GM03348 (cell line): ENCODE measurements around the gene ZNF445.
"Not testable (repeated sequence)": the region's sequence is repeated elsewhere in the genome, so short reads cannot be mapped to it uniquely, and the experiment has no call there.

Experiments used
- DNase-seq: peaks from one replicate; pipeline ENCODE4 v3.0.0; 2012; ENCODE audit warnings: low spot score

The ZNF445 gene

DNA sequence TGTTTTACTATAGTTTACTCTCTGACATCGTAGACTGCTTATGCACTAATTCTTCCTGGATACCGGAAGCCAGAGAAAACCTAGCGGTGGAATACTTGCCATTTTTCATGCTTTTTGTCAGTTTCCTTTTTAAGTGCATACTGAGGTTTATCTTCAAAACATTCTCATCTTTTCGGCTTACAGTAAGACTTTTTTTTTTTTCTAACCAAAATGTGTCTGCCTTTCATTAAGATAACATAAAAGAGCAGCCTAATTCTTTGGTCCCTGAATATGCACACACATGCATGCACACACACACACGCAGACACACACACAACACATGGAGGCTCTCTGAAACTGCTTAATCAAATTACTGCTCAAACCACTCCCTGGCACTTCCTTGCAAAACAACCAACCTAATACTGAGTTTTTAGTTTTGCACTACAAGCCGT is 1.3 kb downstream of the ZNF445 start:
- peak; percentile 36 for DNase-seq

DNA sequence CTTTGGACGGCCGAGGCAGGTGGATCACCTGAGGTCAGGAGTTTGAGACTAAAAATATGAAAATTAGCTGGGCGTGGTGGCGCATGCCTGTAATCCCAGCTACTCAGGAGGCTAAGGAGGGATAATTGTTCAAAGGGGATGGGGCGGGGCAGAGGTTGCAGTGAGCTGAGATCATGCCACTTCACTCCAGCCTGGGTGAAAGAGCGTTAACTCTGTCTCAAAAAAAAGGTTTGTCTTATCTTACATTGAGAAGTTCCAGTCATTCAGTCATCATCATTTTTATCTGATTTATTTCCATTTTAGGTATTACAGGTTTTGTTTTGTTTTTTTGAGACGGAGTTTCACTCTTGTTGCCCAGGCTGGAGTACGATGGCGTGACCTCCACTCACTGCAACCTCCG is 2.6 kb downstream of the ZNF445 start:
- not testable (repeated sequence) for DNase-seq

DNA sequence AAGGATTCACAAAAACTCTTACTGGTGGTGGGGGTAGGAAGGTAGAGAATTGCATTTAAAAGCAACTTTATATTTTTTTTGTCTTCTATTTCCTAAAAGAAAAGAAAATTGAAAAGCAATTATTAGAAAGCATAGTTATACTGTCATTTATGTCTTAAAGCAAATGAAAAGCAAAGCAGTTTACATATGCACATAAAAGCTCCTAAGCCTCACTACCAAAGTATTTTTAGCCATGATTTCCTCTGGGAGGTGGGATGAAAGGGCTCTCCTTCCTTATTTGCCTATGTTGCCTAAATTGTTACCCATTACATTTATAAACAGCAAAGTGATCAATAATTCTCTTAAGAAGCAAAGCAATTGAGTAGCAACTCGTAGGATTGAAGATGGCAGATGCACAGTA is 7.0 kb downstream of the ZNF445 start:
- DNase-seq: no peak

DNA sequence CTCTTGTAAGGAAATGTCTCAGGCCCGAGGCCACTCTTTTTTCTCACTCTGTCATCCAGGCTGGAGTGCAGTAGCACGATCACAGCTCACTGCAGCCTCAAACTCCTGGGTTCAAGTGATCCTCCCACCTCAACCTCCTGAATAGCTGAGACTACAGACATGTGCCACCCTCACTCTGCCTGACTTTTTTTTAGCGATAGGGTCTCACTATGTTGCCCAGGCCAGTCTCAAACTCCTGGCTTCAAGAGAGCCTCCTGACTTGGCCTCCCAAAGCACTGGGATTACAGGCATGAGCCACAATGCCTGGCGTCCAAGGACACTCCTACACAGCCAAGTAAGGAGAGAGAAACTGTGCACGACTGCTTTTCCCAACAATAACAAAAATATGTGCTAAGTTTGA is 7.6 kb downstream of the ZNF445 start:
- DNase-seq: no peak

DNA sequence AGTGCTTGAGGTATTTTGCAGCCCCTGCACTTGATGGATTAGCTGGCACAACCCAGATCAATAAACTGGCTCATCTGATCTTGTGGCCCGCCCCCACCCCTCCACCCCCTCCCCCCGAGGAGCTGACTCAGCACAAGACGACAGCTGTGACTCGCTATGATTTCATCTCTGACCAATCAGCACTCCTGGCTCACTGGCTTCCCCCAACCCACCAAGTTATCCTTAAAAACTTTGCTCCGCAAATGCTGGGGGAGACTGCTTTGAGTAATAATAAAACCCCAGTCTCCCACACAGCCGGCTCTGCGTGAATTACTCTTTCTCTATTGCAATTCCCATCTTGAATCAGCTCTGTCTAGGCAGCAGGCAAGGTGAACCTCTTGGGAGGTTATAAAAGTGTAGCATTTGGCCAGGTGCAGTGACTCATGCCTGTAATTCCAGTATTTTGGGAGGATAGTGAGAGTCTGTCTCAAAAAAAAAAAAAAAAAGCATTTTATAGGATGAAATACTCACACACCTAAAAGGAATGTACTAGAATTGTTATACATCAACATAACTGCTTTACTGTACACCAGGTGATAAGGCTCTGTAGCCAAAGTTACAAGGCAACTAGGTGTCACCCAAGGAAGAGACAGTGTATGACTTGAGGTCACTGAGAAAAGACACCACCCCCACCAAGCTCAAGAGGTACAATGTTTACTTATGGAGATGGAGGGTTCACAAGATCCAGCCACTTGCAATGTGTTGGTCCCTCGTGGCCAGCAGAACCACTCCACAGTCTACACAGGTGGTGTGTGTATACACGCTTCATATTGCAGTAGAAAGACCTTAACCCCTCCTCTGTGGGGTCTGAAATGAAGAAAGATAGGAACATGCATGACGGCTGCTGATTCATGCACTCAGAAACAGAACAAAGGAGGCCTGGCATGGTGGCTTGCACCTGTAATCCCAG is 8.6 kb downstream of the ZNF445 start:
- DNase-seq: no peak

DNA sequence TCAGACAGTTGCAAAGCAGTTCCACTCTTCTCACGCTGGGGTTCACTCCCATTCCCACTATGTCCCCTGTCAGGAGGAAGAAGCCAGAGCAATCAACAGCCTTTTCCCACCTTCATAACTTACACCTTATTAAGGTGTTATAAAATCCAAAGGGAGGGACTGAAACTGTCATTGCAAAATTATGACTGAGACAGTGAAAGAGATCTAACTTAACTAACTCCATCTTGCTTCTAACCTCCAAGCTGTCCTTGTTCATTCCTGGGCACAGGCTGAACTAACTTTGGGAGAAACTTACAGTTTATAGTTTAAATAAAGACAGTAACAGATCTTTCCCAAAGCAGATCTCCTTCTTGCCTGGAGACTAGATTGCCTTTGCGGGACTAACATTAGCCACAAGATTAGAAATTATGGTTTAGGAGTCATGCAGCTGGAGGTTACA is 9.4 kb downstream of the ZNF445 start:
- DNase-seq: not testable (repeated sequence)

DNA sequence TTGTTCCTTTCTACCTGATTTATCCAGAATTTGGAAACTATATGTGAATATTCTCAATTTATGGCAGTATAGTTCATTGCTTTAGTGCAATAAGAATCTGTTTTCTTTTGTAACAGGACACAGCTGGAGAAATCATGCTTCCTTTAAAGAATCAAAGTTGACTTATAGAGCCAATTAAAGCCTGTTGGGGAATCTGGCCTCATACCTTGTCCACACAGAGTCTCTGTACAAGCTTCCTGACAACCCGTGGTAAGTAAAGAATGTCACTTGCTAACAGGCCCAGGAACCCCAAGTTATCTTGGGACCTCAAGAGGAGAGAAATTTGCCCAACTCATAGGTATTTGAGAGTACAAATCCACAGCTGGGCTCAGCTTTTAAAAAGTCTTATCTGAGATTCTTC is 10.2 kb downstream of the ZNF445 start:
- no peak for DNase-seq

DNA sequence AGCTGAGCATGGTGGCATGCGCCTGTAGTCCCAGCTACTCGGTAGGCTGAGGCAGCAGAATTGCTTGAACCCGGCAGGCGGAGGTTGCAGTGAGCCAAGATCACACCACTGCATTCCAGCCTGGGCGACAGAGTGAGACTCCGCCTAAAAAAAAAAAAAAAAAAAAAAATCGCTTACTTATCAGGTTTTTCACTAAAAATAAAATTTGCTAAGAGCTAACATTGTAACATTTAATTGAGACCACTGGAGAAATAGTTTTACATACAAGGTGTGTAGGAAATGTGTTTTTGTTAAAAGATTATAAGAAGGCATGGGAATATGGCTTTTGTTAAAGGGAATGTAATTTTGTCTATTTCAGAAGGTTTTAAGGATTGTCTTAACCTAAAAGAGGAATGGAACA is 12.6 kb downstream of the ZNF445 start:
- not testable (repeated sequence) for DNase-seq

DNA sequence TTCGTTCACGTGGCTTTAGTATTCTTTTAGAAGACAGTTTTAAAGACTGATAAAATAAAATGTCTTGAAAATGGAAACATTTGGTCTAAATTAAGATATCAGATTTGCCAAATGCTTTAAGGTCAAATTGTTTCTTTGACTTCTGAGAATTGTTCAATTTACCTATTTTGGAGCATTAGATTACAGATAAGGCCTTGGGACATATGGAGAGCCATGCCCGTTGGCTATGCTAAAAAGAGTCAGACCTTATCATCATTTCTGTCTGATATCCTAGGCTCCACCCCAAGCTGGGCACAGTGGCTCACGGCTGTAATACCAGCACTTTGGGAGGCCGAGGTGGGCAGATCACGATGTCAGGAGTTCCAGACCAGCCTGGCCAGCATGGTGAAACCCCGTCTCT is 13.0 kb downstream of the ZNF445 start:
- no peak for DNase-seq

DNA sequence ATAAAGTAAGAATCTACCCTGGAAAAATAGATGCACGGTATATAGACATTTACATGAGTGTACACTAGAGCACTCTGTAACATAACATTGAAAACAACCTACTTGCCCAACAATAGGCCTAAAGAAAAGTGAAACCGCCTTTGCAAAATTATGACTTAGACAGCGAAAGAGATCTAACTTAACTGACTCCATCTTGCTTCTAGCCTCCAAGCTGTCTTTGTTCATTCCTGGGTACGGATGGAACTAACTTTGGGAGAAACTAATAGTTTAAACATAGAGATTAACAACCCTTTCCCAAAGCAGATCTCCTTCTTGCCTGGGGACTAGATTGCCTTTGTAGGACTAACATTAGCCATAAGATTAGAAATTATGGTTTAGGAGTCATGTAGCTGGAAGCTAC is 17.4 kb downstream of the ZNF445 start:
- DNase-seq: not testable (repeated sequence)

DNA sequence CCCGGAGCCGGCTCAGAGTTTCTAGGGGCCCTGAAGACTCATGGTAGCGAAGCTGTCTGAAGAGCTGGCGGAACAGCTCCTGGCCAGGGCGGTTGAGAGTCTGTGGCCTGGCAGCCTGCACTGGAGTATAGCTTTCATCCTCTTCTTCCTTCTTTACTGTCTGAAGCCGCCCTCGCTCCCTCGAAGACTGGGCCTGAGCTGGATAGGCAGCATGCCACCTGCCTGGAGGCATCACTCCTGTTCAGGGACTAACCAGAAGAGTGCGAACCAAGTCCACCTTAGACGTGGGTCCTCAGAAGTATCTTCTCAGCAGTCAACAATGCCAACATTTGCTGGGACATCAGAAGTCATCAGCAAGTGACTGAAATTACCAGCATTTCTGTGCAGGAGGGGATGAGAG is 22.2 kb downstream of the ZNF445 start:
- no peak for DNase-seq

DNA sequence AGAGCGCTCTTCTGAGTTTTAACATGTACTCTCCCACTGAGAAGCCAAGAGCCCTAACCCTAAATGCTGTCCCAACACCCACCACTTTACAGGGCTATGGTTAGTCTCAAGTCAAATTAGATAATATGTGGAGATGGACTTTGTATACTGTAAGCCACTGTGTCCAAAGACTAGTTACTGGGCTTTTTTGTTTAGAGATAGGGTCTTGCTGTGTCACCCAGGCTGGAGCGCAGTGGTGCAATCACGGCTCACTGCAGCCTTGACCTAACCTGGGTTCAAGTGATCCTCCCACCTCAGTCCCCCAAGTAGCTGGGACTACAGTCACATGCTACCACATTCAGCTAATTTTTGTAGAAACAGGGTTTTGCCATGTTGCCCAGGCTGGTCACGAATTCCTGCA is 23.2 kb downstream of the ZNF445 start:
- DNase-seq: no peak

DNA sequence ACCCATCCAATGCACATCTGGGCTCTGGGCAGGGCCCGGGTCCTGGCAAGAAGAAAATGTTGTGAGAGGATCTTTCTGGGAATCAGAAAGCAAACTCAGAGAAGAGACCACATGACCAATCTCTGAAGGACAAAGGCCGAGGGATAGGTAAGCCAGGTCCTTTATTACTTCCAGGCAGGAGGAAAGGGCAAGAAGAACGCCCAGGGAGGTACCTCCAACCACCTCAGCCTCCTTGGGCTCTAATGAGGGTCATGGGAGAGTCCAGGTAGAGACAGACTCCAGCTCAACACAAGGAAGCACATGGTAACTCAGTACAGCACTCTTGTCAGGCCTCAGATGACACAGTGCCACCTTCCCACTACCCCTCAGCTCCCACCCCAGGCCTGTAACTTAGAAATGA is 26.0 kb downstream of the ZNF445 start:
- no peak for DNase-seq

DNA sequence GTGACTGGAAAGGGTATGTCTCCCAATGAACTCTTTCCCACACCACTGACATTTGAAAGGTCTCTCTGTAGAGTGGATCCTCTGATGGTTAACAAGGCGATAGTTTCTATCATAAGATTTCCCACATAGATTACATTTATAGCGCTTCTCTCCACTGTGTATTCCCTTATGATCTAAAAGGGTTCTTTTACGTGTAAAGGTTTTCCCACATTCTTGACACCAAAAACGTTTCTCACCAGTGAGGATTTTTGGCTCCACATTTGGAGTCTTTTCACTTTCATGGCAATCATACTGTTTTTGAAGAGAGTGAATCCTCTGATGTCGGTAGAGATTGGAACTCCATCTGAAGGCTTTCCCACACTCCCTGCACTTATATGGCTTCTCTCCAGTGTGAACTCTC is 30.5 kb downstream of the ZNF445 start:
- DNase-seq: no peak

DNA sequence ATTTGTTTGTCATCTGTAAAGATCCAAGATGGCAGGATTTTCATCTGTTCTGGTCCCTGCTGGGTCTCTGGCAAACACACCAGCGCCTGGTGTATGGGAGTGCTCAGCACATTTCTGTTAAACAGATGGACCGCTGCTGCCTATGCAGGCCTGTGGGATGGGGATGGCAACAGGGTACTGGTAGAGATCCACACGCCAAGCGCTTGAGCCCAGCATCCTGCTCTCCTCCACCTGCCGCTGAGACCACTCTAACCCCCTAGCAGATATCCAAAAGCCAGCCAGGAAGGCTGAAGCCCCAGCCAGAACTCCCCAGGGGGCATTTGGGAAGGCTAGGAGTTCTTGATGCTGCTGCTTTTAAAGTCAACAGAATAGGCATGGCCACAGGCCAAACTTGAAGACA is 31.7 kb downstream of the ZNF445 start:
- DNase-seq: no peak

DNA sequence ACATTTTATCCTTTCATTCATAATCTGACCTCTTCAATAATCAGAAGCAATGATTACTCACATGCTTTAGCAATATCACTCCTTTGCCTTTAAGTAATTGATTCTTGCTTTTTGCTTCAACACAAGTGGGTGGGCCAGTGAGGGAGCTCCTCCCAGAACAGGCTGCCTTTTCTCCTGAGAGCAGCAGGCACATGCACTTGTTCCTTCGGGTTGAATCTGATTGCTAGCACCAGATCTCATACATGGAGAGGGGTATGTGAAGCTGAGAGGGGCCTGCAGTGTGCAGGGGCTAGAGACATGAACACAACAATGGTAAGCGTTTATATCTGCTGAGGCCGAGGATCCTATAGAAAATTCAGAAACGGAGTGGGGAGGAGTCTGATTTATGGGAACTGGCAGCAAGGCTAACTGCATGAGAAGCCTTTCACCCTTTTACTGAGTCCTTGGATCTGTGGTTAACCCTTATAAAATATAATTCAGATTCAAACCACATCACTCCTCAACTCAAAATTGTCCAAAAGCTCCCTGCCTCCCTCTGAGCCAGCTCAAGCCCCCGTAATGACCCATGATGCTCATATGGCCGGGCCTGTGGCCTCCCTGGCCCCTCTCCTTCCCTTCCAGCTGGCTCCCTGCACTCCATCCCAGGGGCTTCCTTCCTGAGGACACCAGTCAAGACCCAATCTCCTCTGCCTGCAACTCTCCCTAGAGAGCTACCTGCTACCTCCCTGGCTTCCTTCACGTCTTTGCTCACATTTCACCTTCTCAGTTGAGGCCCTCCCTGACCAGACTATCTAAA is 32.4 kb downstream of the ZNF445 start:
- DNase-seq: no peak

DNA sequence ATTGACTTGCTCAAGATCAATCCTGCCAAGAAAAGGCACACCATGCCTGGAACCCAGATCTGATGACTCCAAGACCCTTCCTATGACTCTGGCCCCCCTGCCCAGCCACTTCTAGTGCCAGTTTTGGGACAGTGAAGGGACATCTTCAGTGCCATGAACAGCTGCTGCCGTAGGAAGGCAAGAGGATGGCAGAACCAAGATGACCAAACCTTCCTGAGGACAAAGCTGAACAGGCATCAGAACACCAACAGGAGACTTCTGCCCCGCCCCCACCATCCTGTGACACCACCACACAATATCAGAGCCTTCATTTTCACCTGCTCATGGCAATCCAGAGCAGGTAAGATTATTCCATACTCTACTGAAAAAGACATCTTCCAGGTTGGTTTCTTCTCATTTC is 33.0 kb downstream of the ZNF445 start:
- no peak for DNase-seq

DNA sequence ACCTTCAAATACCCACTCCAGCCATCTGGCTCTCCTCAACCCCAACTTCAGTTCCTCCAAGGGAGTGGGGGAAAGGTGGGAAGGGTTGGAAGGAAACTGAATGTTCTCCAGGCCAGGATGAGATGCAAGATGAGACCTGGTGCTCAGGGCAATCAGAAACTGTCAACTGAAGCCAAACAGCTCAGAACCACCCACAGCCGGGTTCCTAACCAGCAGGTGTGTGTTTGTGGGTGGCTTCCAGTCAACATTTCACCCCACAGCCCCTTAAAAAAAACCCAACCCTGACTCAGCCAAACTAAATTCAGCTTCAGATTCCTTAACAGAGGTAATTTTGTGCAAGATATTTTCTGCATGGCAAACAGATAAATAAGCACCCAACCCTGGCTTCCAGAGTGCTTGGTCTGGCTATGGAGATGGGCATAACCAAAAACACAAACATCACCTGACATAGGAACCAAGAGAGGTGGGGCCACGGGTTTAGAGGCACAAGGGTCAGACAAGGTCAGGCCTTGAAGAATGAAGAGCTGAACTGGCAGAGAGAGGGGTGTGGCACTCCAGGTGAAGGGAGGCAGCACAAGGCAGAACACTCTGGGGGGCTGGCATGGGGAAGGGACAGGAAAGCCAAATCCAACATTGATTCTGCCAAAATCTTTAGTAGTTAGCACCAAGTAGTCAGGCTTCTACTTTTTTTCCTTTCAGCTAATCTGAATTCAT is 34.7 kb downstream of the ZNF445 start:
- no peak for DNase-seq

DNA sequence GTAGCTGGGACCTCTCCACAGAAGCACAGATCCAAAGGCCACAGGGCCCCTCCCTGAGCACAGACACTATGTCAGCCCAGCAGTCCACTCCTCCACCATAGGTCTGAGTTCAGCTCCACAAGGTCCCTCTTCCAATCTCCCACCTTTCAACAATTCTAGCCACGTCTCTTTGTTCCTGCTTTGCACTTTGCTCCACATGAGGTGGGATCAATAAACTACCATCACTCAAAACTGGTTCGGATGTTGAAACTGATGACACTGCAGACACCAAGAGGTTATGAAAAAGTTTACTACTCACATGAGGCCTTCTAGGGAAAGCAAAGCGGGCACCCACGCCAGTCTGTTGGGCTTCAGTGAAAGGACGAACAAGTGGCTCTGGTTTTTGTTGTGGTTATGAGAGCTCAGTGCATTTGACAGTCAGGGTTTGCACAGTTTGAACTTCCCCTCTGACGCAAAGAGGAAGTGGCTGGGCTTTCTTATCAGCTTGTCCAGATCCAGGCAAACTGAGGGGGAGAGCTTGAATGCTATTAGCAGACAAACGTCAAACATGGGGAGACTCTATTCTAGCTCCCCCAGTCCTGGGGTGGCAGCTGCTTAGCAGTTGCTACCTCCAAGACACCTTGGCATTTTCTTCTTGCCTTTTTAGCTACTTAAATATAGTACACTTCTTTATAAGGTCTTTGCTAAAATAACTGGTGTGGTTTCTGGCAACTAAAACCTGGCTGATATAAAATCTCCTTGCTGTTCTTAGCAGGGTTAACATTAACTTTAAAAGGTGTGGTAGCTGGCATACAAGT is 37.8 kb downstream of the ZNF445 start:
- no peak for DNase-seq

DNA sequence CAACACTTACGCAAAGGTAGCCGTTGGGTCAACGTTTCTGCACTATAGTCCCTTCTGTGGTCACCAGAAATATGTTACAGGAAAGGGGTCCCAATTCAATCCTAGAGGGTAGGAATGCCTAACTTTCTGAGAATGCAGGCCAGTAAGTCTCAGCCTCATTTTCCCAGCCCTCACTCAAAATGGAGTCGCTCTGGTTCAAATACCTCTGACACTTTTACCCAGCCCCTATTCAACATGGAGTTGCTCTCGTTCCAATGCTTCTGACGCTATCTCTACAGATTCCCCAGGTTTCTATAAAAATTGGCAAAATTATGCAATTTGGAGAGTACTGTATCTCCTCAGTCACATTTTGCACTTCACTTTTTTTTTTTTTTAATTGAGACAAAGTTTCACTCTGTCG is 39.7 kb downstream of the ZNF445 start:
- DNase-seq: no peak

DNA sequence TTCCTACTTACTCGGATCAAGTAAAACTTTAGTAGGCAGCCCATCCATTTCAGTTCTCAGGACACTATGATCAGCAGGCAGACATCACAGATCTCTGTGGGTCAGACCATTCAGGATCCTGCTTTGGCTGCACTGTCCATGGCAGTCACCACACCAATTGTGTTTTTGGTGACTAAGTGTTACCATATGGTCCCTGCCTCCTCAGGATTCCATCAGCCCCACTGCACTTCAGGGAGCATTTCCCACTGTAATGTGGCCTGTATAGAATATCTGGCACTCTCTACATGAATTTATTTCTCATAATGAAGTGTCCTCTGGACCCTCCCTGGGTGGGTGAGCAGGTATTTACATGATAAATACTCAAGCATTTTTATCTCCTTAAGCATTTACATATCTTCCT is 41.3 kb downstream of the ZNF445 start:
- no peak for DNase-seq
